ENCODE measurements around the gene PTCD1. TPM values are rescaled to one million over a fixed set of nuclear protein-coding genes. Genes with fewer than 3 reads are reported as not detected.

PTCD1 gene
- total and polyA plus RNA-seq, 2 of the 8 experiments (the other 6 are each of a cell fraction or from before 2014, with no cell fraction given): 7.5 to 7.6 TPM

DNA sequence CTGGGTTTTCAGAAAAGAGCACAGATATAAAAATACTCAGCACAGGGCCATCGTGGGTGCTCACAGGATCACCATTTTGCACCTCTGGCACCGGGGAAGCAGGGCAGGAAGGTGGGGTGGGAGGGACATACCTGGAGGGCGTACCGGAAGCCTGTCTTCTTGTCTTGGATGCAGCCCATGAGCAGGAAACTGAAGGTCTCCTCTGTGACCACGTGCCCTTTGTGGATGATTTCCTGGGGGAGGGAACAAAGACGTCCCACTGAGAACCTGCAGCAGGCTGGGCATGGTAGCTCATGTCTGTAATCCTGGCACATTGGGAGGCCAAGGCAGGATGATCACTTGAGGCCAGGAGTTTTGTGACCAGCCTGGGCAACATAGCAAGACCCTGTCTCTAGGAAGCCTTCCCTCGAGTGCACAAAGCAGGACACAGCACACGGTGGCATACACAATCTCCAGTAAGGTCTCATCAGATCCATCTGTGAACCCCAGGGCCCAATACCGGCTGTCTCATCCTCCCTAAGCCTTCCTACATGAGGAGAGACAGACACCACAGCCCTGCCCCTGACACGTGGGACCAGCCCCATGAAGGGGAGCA is 9.5 kb downstream of the PTCD1 start:
- Histone ChIP-seq H3K56ac (replicated peaks; ENCODE audit: insufficient read length, low read depth, low read length) (no peak overlapping the region), H3K18ac (ENCODE audit: extremely low read depth, low read length) (no peak overlapping the region), H3K4me1 (replicated peaks in 1 of 4; ENCODE audit: control insufficient read depth in 3 of 4, insufficient read depth in 4 of 4, low read length in 3 of 4) (no peaks in the 10 kb centered on the region), H3K23ac (ENCODE audit: insufficient read length) (no peak overlapping the region), H4K8ac (ENCODE audit: extremely low read depth, insufficient read depth, low read length) (no peak overlapping the region; the same call in 1 of the 2 replicates), H4K91ac (replicated peaks; ENCODE audit: insufficient read length, low read length) (no peak overlapping the region), H2BK15ac (ENCODE audit: low read length) (no peak overlapping the region), H3K23me2 (ENCODE audit: low read depth, low read length) (no peaks in the 10 kb centered on the region), H3K9me3 (ENCODE audit: insufficient read depth in 2 of 2, low read depth in 1 of 2, low read length in 1 of 2) (no peaks in the 10 kb centered on the region; a peak in 1 of 4 replicates), H3K79me1 (ENCODE audit: low read depth, low read length) (no peaks in the 10 kb centered on the region; the same call in 1 of the 2 replicates), H3K9ac (replicated peaks in 1 of 4; ENCODE audit: extremely low read depth in 1 of 4, low read depth in 3 of 4, low read length in 3 of 4) (no peak overlapping the region), H2BK120ac (replicated peaks; ENCODE audit: low read depth, low read length) (no peak overlapping the region), H2AK5ac (ENCODE audit: low read depth, low read length) (no peak overlapping the region), H4K5ac (ENCODE audit: insufficient read length, low read depth, low read length) (no peak overlapping the region), H3K4me3 (ENCODE audit: extremely low read depth in 1 of 4, insufficient read depth in 2 of 4, low read depth in 3 of 4, low read length in 4 of 4) (no peak overlapping the region), H2BK12ac (ENCODE audit: low read depth, low read length) (no peak overlapping the region), H3K36me3 (ENCODE audit: control insufficient read depth in 2 of 4, insufficient read depth in 4 of 4, low read length in 3 of 4) (peaks cover 19 to 68% (median 50%) of the 10 kb centered on the region in 4 experiments), H3K4me2 (ENCODE audit: insufficient read depth in 1 of 2, low read depth in 2 of 2, low read length in 2 of 2) (no peak overlapping the region), H3K14ac (ENCODE audit: insufficient read length) (no peak overlapping the region), H2BK5ac (ENCODE audit: low read depth, low read length) (no peak overlapping the region), H3K27ac (ENCODE audit: low read depth, low read length) (no peak overlapping the region), H2AFZ (ENCODE audit: low read length) (no peak overlapping the region), H3K27me3 (replicated peaks in 1 of 4; ENCODE audit: control insufficient read depth in 3 of 4, extremely low read depth in 1 of 4, insufficient read depth in 3 of 4, low read length in 3 of 4) (no peaks in the 10 kb centered on the region), H3K4ac (replicated peaks; ENCODE audit: insufficient read length, low read depth, low read length) (no peak overlapping the region), H4K20me1 (replicated peaks in 1 of 2; ENCODE audit: control insufficient read depth in 1 of 2, insufficient read depth in 2 of 2, low read length in 2 of 2) (peaks cover 0 to 8% of the 10 kb centered on the region in 2 experiments), H2BK20ac (ENCODE audit: low read length) (no peak overlapping the region), H3K79me2 (ENCODE audit: control insufficient read depth in 1 of 2, insufficient read depth in 2 of 2, low read length in 2 of 2) (no peaks in the 10 kb centered on the region)
- no peak for DNase-seq (ENCODE audit: low read depth in 1 of 2, low spot score in 2 of 2)
- no peak for TF ChIP-seq TCF12 (IDR thresholded peaks at IDR 0.05; ENCODE audit: low read depth, low read length)
- TF ChIP-seq TEAD4 (IDR thresholded peaks at IDR 0.05; ENCODE audit: low read depth, low read length): no peak
- no peak for TF ChIP-seq SP4 (IDR thresholded peaks at IDR 0.05; ENCODE audit: low read length)
- ChIA-PET CTCF (ENCODE audit: partially characterized antibody) (interaction anchor here (1.1 kb wide), 2 partner anchors 18 to 19 kb away, joined by 3 read pairs; no protein-coding TSS in a partner anchor), POLR2A (ENCODE audit: partially characterized antibody) (interaction anchor here (0.6 to 3.5 kb wide), 12 partner anchors 9 to 55 kb away, joined by 3 to 18 read pairs (median 4); partner anchors contain the start of genes BUD31, CPSF4, PDAP1 and PTCD1)
- no peak for FAIRE-seq
- 93% methylated on average over 10 of the region's 10 CpGs; no CpG with 5 or more reads in 1 of the 2 experiments for WGBS, 2 experiments (ENCODE audit: extremely low coverage in 1 of 2, insufficient coverage in 1 of 2, insufficient read length in 1 of 2, insufficient replicate concordance in 2 of 2, low coverage in 1 of 2, low lambda C conversion rate in 2 of 2, missing lambda C conversion rate in 1 of 2)
